ENCODE measurements around the gene DUOXA2. TPM values are rescaled to one million over a fixed set of nuclear protein-coding genes. Genes with fewer than 3 reads are reported as not detected.

DUOXA2 gene
- total RNA-seq, 1 experiment from 2014 or later: not detected

DNA sequence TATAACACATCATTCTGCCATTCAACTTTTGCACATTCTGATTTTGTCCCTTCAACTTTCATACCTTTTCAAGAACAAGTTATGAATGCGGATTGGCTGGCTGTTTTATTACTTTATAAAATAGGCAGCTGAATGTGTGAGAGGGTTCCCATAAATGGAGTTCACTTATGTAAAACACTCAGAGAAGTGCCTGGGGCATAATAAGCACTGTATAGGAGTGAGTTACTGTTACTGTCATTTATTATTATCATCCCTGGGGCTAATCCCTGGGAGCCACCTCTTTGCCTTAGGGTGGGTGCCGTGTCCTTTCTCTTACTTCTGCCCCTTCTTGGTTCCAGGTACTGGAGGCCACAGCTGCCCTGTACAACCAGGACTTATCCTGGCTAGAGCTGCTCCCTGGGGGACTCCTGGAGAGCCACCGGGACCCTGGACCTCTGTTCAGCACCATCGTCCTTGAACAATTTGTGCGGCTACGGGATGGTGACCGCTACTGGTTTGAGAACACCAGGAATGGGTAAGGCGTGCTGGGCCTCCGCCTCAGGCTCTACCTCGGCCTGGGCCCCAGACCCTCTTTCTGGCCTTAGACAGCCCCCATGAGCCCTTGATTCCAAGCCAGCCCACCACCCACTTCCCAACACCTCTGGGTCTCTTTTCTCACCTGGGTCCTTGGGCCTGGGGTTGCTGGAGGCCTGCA is 26.6 kb downstream of the DUOXA2 start:
- ChIA-PET CTCF (interaction anchor here (0.8 to 1.5 kb wide), 4 partner anchors 14 to 31 kb away, joined by 3 to 7 read pairs (median 4); no protein-coding TSS in a partner anchor), POLR2A (no interaction called here)
- H3K4me3 Mint-ChIP-seq: no peak overlapping the region
- H3K36me3 Mint-ChIP-seq: no peaks in the 10 kb centered on the region
- no peaks in the 10 kb centered on the region for H3K9me3 Mint-ChIP-seq
- no peak overlapping the region for H3K27ac Mint-ChIP-seq
- peaks cover 5% of the 10 kb centered on the region; the same call in 1 of the 2 replicates for H3K4me1 Mint-ChIP-seq
- peaks cover 32% of the 10 kb centered on the region for H3K27me3 Mint-ChIP-seq (ENCODE audit: low read depth)
- TF ChIP-seq ZNF263 (CRISPR knock-in tag; IDR thresholded peaks at IDR 0.05; ENCODE audit: low read depth): no peak
- TF ChIP-seq ZNF416 (CRISPR knock-in tag; IDR thresholded peaks at IDR 0.05): no peak
- TF ChIP-seq MYBL2 (CRISPR knock-in tag; IDR thresholded peaks at IDR 0.05): no peak
- TF ChIP-seq, protein P1, sequence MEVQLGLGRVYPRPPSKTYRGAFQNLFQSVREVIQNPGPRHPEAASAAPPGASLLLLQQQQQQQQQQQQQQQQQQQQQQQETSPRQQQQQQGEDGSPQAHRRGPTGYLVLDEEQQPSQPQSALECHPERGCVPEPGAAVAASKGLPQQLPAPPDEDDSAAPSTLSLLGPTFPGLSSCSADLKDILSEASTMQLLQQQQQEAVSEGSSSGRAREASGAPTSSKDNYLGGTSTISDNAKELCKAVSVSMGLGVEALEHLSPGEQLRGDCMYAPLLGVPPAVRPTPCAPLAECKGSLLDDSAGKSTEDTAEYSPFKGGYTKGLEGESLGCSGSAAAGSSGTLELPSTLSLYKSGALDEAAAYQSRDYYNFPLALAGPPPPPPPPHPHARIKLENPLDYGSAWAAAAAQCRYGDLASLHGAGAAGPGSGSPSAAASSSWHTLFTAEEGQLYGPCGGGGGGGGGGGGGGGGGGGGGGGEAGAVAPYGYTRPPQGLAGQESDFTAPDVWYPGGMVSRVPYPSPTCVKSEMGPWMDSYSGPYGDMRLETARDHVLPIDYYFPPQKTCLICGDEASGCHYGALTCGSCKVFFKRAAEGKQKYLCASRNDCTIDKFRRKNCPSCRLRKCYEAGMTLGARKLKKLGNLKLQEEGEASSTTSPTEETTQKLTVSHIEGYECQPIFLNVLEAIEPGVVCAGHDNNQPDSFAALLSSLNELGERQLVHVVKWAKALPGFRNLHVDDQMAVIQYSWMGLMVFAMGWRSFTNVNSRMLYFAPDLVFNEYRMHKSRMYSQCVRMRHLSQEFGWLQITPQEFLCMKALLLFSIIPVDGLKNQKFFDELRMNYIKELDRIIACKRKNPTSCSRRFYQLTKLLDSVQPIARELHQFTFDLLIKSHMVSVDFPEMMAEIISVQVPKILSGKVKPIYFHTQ (CRISPR knock-in tag; IDR thresholded peaks at IDR 0.05): no peak
- no peak for TF ChIP-seq CREM (CRISPR knock-in tag; IDR thresholded peaks at IDR 0.05)
- TF ChIP-seq FOXJ3 (CRISPR knock-in tag; IDR thresholded peaks at IDR 0.05; ENCODE audit: borderline replicate concordance): no peak
- TF ChIP-seq NFATC4 (CRISPR knock-in tag; IDR thresholded peaks at IDR 0.05): no peak
- no peak for TF ChIP-seq TP53 (CRISPR knock-in tag; IDR thresholded peaks at IDR 0.05)
- TF ChIP-seq, protein P2, sequence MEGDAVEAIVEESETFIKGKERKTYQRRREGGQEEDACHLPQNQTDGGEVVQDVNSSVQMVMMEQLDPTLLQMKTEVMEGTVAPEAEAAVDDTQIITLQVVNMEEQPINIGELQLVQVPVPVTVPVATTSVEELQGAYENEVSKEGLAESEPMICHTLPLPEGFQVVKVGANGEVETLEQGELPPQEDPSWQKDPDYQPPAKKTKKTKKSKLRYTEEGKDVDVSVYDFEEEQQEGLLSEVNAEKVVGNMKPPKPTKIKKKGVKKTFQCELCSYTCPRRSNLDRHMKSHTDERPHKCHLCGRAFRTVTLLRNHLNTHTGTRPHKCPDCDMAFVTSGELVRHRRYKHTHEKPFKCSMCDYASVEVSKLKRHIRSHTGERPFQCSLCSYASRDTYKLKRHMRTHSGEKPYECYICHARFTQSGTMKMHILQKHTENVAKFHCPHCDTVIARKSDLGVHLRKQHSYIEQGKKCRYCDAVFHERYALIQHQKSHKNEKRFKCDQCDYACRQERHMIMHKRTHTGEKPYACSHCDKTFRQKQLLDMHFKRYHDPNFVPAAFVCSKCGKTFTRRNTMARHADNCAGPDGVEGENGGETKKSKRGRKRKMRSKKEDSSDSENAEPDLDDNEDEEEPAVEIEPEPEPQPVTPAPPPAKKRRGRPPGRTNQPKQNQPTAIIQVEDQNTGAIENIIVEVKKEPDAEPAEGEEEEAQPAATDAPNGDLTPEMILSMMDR (IDR thresholded peaks at IDR 0.05): no peak
- TF ChIP-seq, protein P3, sequence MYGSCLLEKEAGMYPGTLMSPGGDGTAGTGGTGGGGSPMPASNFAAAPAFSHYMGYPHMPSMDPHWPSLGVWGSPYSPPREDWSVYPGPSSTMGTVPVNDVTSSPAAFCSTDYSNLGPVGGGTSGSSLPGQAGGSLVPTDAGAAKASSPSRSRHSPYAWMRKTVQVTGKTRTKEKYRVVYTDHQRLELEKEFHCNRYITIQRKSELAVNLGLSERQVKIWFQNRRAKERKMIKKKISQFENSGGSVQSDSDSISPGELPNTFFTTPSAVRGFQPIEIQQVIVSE (CRISPR knock-in tag; IDR thresholded peaks at IDR 0.05; ENCODE audit: borderline replicate concordance): no peak
- TF ChIP-seq KAT7 (CRISPR knock-in tag; IDR thresholded peaks at IDR 0.05; ENCODE audit: borderline replicate concordance): no peak
- no peak for TF ChIP-seq ZNF396 (CRISPR knock-in tag; IDR thresholded peaks at IDR 0.05; ENCODE audit: borderline replicate concordance)
- TF ChIP-seq, protein P4, sequence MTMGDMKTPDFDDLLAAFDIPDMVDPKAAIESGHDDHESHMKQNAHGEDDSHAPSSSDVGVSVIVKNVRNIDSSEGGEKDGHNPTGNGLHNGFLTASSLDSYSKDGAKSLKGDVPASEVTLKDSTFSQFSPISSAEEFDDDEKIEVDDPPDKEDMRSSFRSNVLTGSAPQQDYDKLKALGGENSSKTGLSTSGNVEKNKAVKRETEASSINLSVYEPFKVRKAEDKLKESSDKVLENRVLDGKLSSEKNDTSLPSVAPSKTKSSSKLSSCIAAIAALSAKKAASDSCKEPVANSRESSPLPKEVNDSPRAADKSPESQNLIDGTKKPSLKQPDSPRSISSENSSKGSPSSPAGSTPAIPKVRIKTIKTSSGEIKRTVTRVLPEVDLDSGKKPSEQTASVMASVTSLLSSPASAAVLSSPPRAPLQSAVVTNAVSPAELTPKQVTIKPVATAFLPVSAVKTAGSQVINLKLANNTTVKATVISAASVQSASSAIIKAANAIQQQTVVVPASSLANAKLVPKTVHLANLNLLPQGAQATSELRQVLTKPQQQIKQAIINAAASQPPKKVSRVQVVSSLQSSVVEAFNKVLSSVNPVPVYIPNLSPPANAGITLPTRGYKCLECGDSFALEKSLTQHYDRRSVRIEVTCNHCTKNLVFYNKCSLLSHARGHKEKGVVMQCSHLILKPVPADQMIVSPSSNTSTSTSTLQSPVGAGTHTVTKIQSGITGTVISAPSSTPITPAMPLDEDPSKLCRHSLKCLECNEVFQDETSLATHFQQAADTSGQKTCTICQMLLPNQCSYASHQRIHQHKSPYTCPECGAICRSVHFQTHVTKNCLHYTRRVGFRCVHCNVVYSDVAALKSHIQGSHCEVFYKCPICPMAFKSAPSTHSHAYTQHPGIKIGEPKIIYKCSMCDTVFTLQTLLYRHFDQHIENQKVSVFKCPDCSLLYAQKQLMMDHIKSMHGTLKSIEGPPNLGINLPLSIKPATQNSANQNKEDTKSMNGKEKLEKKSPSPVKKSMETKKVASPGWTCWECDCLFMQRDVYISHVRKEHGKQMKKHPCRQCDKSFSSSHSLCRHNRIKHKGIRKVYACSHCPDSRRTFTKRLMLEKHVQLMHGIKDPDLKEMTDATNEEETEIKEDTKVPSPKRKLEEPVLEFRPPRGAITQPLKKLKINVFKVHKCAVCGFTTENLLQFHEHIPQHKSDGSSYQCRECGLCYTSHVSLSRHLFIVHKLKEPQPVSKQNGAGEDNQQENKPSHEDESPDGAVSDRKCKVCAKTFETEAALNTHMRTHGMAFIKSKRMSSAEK (CRISPR knock-in tag; IDR thresholded peaks at IDR 0.05; ENCODE audit: borderline replicate concordance): no peak
- no peak for TF ChIP-seq TEAD1 (CRISPR knock-in tag; IDR thresholded peaks at IDR 0.05)
- TF ChIP-seq, protein P5, sequence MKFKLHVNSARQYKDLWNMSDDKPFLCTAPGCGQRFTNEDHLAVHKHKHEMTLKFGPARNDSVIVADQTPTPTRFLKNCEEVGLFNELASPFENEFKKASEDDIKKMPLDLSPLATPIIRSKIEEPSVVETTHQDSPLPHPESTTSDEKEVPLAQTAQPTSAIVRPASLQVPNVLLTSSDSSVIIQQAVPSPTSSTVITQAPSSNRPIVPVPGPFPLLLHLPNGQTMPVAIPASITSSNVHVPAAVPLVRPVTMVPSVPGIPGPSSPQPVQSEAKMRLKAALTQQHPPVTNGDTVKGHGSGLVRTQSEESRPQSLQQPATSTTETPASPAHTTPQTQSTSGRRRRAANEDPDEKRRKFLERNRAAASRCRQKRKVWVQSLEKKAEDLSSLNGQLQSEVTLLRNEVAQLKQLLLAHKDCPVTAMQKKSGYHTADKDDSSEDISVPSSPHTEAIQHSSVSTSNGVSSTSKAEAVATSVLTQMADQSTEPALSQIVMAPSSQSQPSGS (CRISPR knock-in tag; IDR thresholded peaks at IDR 0.05; ENCODE audit: borderline replicate concordance, low read depth): no peak
- TF ChIP-seq, protein P6, sequence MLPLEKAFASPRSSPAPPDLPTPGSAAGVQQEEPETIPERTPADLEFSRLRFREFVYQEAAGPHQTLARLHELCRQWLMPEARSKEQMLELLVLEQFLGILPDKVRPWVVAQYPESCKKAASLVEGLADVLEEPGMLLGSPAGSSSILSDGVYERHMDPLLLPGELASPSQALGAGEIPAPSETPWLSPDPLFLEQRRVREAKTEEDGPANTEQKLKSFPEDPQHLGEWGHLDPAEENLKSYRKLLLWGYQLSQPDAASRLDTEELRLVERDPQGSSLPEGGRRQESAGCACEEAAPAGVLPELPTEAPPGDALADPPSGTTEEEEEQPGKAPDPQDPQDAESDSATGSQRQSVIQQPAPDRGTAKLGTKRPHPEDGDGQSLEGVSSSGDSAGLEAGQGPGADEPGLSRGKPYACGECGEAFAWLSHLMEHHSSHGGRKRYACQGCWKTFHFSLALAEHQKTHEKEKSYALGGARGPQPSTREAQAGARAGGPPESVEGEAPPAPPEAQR (CRISPR knock-in tag; IDR thresholded peaks at IDR 0.05): no peak
- TF ChIP-seq HMGA2 (CRISPR knock-in tag; IDR thresholded peaks at IDR 0.05): no peak
- TF ChIP-seq SOX15 (CRISPR knock-in tag; IDR thresholded peaks at IDR 0.05): no peak
- DNase-seq (ENCODE audit: low spot score) (no peak), ATAC-seq (no peak)
